GM12878 (cell line): ENCODE data around the gene GATAD2B. TPM values are rescaled to one million over a fixed set of nuclear protein-coding genes. Genes with fewer than 3 reads are reported as not detected.

ENCODE experiments used
- CBX5 ChIP-seq: sonication (generic); IDR thresholded peaks from 2 replicates; pipeline ENCODE4 v1.6.1; 2016; ENCODE audit warnings: low read depth, moderate library complexity, mild to moderate bottlenecking, inconsistent platforms
- CREB1 ChIP-seq: IDR thresholded peaks from 2 replicates; pipeline ENCODE4 v1.6.1; 2012; ENCODE audit warnings: low read depth, mild to moderate bottlenecking, inconsistent platforms
- IKZF1 ChIP-seq: fragments of 450-650 bp; conservative IDR thresholded peaks from 2 replicates; pipeline ENCODE4 v1.6.1; 2017; ENCODE audit warnings: antibody characterized with exemption, mild to moderate bottlenecking
- KLF5 ChIP-seq: fragments of 450-650 bp; IDR thresholded peaks from 2 replicates; pipeline ENCODE4 v1.6.1; 2014; ENCODE audit warnings: mild to moderate bottlenecking; ENCODE audit not compliant: partially characterized antibody
- MYC ChIP-seq: IDR thresholded peaks from 2 replicates; pipeline ENCODE4 v1.6.1; 2011; ENCODE audit warnings: mild to moderate bottlenecking, low read length, moderate library complexity, inconsistent platforms; ENCODE audit not compliant: insufficient read depth, insufficient replicate concordance, insufficient read length, severe bottlenecking
- NFIC ChIP-seq: IDR thresholded peaks from 2 replicates; pipeline ENCODE4 v1.6.1; 2012; ENCODE audit warnings: low read depth, mild to moderate bottlenecking, inconsistent platforms, low read length, moderate library complexity
- NR2C1 ChIP-seq: fragments of 450-650 bp; IDR thresholded peaks from 2 replicates; pipeline ENCODE4 v1.6.1; 2017; ENCODE audit warnings: antibody characterized with exemption, mild to moderate bottlenecking, moderate library complexity
- NR2C2 ChIP-seq: IDR thresholded peaks from 2 replicates; pipeline ENCODE4 v1.6.1; 2011; ENCODE audit warnings: borderline replicate concordance, low read depth; ENCODE audit not compliant: control insufficient read depth, insufficient read length
- PBX3 ChIP-seq: IDR thresholded peaks from 2 replicates; pipeline ENCODE4 v1.6.1; 2011; ENCODE audit warnings: mild to moderate bottlenecking, low read depth, low read length, moderate library complexity; ENCODE audit not compliant: insufficient replicate concordance
- POLR2AphosphoS2 ChIP-seq: IDR thresholded peaks from 2 replicates; pipeline ENCODE4 v1.6.1; 2011; ENCODE audit warnings: low read depth, mild to moderate bottlenecking, low read length, improper control_type of control experiment, moderate library complexity
- RBBP5 ChIP-seq: fragments of 200-600 bp; sonication (generic); conservative IDR thresholded peaks from 2 replicates; pipeline ENCODE4 v1.6.1; 2016
- RELA ChIP-seq: fragments of 450-650 bp; IDR thresholded peaks from 2 replicates; pipeline ENCODE4 v1.8.0; 2014; ENCODE audit warnings: borderline replicate concordance; ENCODE audit not compliant: partially characterized antibody
- RFX5 ChIP-seq: IDR thresholded peaks from 2 replicates; pipeline ENCODE4 v1.6.1; 2011; ENCODE audit warnings: low read depth, low read length, improper control_type of control experiment
- SMAD1 ChIP-seq: fragments of 450-650 bp; IDR thresholded peaks from 2 replicates; pipeline ENCODE4 v1.6.1; 2018; ENCODE audit warnings: mild to moderate bottlenecking, low read depth; ENCODE audit not compliant: partially characterized antibody
- SMAD5 ChIP-seq: IDR thresholded peaks from 2 replicates; pipeline ENCODE4 v1.6.1; 2016; ENCODE audit warnings: antibody characterized with exemption, low read depth
- SREBF2 ChIP-seq: IDR thresholded peaks from 2 replicates; pipeline ENCODE4 v1.6.1; 2012; ENCODE audit warnings: mild to moderate bottlenecking, low read length
- SRF ChIP-seq, 2 experiments: IDR thresholded peaks; 2 replicates each; pipeline ENCODE4 v1.6.1; 2011; ENCODE audit warnings: low read depth in 2 of 2, low read length in 2 of 2, mild to moderate bottlenecking in 1 of 2, moderate library complexity in 1 of 2
- STAT1 ChIP-seq: fragments of 450-650 bp; conservative IDR thresholded peaks from 2 replicates; pipeline ENCODE4 v1.6.1; 2014; ENCODE audit warnings: antibody characterized with exemption, mild to moderate bottlenecking
- STAT3 ChIP-seq: IDR thresholded peaks from 2 replicates; pipeline ENCODE4 v1.6.1; 2011; ENCODE audit warnings: low read depth, low read length, improper control_type of control experiment
- SUPT20H ChIP-seq: IDR thresholded peaks from 2 replicates; pipeline ENCODE4 v1.6.1; 2011; ENCODE audit warnings: low read depth, mild to moderate bottlenecking, low read length, moderate library complexity, borderline replicate concordance; ENCODE audit not compliant: control insufficient read depth
- TCF12 ChIP-seq: IDR thresholded peaks from 2 replicates; pipeline ENCODE4 v1.6.1; 2011; ENCODE audit warnings: low read depth, mild to moderate bottlenecking, low read length
- WRNIP1 ChIP-seq: IDR thresholded peaks from 2 replicates; pipeline ENCODE4 v1.6.1; 2011; ENCODE audit warnings: low read depth, low read length, improper control_type of control experiment, borderline replicate concordance
- polyA plus RNA-seq, 11 experiments: library from polyadenylated mRNA; depleted of rRNA in 4 of 11; unstranded in 6 of 11; stranded (reverse) in 5 of 11; fragments of >200 nt; fragmentation: Nextera tagmentation in 4 of 11; fragmentation: Illumina TruSeq in 1 of 11; extraction: Ambion mirVana in 4 of 11; extraction: Trizol in 1 of 11; gene quantifications; 1 replicate in 1 of 11; 2 replicates in 10 of 11; pipeline versions ENCODE4 v1.2.1 to v1.2.3, GENCODE V29; 2011 to 2016; ENCODE audit warnings: inconsistent platforms in 2 of 11, missing spikeins in 2 of 11, low read depth in 1 of 11
- total RNA-seq, 4 experiments: library from RNA; depleted of rRNA in 3 of 4; stranded (reverse); fragments of >200 nt in 3 of 4; fragmentation: Illumina TruSeq in 1 of 4; extraction: Trizol in 1 of 4; gene quantifications; 2 replicates each; pipeline versions ENCODE4 v1.2.1 to v1.2.3, GENCODE V29; 2013 to 2021

GATAD2B gene
- total and polyA plus RNA-seq, 10 of the 15 experiments (the other 5 are each of a cell fraction or from before 2014, with no cell fraction given), result 2.4 to 63.1 (median 8.7) TPM

- no peak for TF ChIP-seq NFIC
- TF ChIP-seq STAT1, result no peak
- no peak for TF ChIP-seq CBX5
- TF ChIP-seq RFX5, result no peak
- no peak for TF ChIP-seq RELA
- no peak for TF ChIP-seq SMAD1
- 0 out of 2 replicates have a peak, but pooled peaks have one; percentile 6 for TF ChIP-seq IKZF1
- no peak for TF ChIP-seq SRF (IDR thresholded peaks at IDR 0.05; ENCODE audit: low read depth in 2 of 2, low read length in 2 of 2)
- no peak for TF ChIP-seq MYC
- no peak for TF ChIP-seq STAT3
- no peak for TF ChIP-seq PBX3
- TF ChIP-seq WRNIP1, result no peak
- no peak for TF ChIP-seq NR2C1
- no peak for TF ChIP-seq RBBP5
- no peak for TF ChIP-seq POLR2AphosphoS2
- no peak for TF ChIP-seq SUPT20H
- peak; percentile 54; the same call in 1 of the 2 replicates for TF ChIP-seq TCF12
- TF ChIP-seq NR2C2, result no peak
- no peak for TF ChIP-seq CREB1
- no peak for TF ChIP-seq SREBF2
- no peak for TF ChIP-seq KLF5
- no peak for TF ChIP-seq SMAD5
Measured at GRCh38 chr1:153922076-153922971, 448 bp downstream of the GATAD2B start (continued).
